ENCODE data around the gene UBALD1. TPM values are rescaled to one million over a fixed set of nuclear protein-coding genes. Genes with fewer than 3 reads are reported as not detected.
"Not testable (repeated sequence)": the region's sequence is repeated elsewhere in the genome, so short reads cannot be mapped to it uniquely, and the experiment has no call there.

UBALD1 gene
- total RNA-seq, 1 donor from 2014 or later = 17.6 TPM

DNA sequence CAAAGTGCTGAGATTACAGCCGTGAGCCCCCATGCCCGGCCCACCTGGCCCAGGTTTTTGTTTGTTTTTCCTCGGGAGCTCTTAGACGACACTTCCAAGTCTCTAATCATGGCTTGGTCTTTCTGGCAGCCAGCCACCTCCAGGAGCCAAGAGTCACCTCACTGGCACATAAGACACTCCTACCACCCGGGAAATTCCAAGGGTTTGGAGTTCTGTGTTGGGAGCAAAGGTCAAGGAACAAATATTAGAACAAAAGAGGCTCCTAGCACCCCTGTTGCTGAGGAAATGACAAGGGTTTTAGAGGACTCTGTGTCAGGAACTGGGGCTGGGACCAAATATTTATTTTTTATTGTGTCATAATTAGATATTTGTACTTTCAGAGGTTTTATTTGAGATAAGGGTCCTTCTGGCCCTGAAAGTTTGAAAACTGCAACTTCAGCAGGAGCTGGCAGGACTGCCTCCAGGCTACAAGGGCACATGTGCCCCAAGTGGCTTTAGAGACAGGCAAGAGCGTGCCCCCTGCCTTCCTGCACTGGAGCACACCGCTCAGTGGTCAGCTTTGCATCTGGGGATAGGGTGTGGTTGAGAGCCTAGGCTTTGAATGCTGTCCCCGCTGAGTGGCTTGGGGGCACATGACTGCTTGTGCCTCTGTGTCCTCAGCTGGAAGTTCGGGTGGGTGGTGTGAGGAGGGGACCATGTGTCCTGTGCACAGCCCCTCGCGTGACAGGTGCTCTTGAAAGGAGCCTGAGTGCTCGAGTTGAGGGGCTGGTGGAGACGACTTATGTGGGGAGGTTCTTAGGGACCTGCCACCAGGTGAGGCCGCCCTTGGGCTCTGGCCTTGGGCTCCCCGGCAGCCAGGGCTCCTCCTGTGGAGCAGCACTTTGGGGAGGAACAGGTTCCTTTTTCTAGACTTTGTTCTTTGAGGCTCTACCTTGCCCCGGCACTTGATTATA is 39.6 kb upstream of the UBALD1 start:
- DNase-seq (ENCODE audit: low read depth, low spot score) = no peak
- H3K9me3 Mint-ChIP-seq = no peaks in the 10 kb centered on the region
- H3K27me3 Mint-ChIP-seq (ENCODE audit: low read depth) = no peaks in the 10 kb centered on the region
- no peak overlapping the region for H3K4me3 Mint-ChIP-seq
- H3K36me3 Mint-ChIP-seq (ENCODE audit: low read depth) = peaks cover 7% of the 10 kb centered on the region
- TF ChIP-seq, protein P1, sequence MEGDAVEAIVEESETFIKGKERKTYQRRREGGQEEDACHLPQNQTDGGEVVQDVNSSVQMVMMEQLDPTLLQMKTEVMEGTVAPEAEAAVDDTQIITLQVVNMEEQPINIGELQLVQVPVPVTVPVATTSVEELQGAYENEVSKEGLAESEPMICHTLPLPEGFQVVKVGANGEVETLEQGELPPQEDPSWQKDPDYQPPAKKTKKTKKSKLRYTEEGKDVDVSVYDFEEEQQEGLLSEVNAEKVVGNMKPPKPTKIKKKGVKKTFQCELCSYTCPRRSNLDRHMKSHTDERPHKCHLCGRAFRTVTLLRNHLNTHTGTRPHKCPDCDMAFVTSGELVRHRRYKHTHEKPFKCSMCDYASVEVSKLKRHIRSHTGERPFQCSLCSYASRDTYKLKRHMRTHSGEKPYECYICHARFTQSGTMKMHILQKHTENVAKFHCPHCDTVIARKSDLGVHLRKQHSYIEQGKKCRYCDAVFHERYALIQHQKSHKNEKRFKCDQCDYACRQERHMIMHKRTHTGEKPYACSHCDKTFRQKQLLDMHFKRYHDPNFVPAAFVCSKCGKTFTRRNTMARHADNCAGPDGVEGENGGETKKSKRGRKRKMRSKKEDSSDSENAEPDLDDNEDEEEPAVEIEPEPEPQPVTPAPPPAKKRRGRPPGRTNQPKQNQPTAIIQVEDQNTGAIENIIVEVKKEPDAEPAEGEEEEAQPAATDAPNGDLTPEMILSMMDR (conservative IDR thresholded peaks at IDR 0.05) = no peak
- H3K4me1 Mint-ChIP-seq = no peaks in the 10 kb centered on the region
- peak overlapping the region; percentile 67 for H3K27ac Mint-ChIP-seq (ENCODE audit: unreplicated experiment)

DNA sequence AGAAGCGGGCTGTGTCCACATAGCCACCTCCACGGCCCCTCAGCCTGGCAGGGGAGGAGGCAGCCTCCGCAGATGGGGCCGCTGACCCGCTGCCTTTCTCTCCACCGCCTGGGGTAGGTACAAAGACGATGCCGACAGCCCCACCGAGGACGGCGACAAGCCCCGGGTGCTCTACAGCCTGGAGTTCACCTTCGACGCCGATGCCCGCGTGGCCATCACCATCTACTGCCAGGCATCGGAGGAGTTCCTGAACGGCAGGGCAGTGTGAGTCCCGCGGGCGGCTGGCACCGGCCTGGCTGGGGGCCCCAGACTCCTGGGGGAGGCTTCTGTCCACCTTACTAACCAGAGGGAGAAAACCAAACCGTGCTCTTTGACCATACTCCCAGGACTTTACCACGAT is 37.9 kb upstream of the UBALD1 start:
- no peak overlapping the region for H3K27ac Mint-ChIP-seq (ENCODE audit: unreplicated experiment)
- no peak overlapping the region for H3K4me3 Mint-ChIP-seq
- H3K27me3 Mint-ChIP-seq (ENCODE audit: low read depth) = no peaks in the 10 kb centered on the region
- peaks cover 13% of the 10 kb centered on the region for H3K36me3 Mint-ChIP-seq (ENCODE audit: low read depth)
- H3K4me1 Mint-ChIP-seq = no peaks in the 10 kb centered on the region
- TF ChIP-seq, protein P1 (conservative IDR thresholded peaks at IDR 0.05) = no peak
- no peak for DNase-seq (ENCODE audit: low read depth, low spot score)
- no peaks in the 10 kb centered on the region for H3K9me3 Mint-ChIP-seq

DNA sequence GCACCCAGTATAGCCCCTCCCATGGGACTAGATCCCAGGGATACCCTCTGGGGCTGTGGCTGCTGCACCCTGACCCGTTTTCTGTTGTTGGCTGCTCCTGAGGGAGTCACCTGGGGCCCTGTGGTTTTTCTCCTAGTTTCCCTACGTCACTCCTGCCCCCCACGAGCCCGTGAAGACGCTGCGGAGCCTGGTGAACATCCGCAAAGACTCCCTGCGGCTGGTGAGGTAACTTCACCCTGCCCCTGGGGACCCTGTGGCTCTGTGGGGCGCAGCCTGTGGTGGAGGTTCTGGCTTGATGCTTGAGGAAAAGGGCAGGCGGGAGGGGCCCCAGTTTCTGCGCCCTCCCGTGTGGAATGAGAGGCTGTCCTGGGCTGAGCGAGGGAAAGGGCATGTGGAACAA is 37.1 kb upstream of the UBALD1 start:
- Mint-ChIP-seq H3K4me3 (no peak overlapping the region), H3K9me3 (no peaks in the 10 kb centered on the region), H3K4me1 (no peaks in the 10 kb centered on the region), H3K36me3 (ENCODE audit: low read depth) (peaks cover 13% of the 10 kb centered on the region), H3K27ac (ENCODE audit: unreplicated experiment) (no peak overlapping the region), H3K27me3 (ENCODE audit: low read depth) (no peaks in the 10 kb centered on the region)
- TF ChIP-seq, protein P1 (conservative IDR thresholded peaks at IDR 0.05) = no peak
- no peak for DNase-seq (ENCODE audit: low read depth, low spot score)

DNA sequence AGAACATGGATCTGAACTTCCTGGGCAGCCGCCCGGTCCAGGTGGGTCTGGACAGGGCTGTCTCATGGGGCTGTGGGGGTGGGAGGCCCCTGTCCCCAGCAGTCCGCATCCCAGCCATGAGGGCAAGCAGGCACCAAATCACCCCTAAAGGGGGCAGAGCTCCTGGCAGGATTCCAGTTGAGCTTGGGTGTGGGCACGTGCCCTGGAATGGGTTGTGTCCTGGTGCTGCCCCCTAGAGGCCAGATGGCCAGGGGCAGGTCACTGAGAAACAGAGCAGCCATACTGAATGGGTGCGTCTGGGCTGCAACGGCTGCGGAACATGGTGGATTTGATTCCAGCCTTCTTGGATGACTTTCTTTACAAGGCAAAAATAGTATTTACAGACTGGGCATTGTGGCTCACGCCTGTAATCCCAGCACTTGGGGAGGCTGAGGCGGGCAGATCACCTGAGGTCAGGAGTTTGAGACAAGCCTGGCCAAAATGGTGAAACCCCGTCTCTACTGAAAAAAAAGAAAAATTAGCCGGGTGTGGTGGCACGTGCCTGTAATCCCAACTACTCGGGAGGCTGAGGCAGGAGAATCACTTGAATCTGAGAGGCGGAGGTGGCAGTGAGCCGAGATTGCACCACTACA is 35.9 kb upstream of the UBALD1 start:
- not testable (repeated sequence) for H3K27me3 Mint-ChIP-seq (ENCODE audit: low read depth); H3K4me1 Mint-ChIP-seq; H3K4me3 Mint-ChIP-seq; H3K9me3 Mint-ChIP-seq; H3K27ac Mint-ChIP-seq (ENCODE audit: unreplicated experiment)
- DNase-seq (ENCODE audit: low read depth, low spot score) = peak; percentile 52
- TF ChIP-seq, protein P1 (conservative IDR thresholded peaks at IDR 0.05) = peak; percentile 75
- peaks cover 13% of the 10 kb centered on the region for H3K36me3 Mint-ChIP-seq (ENCODE audit: low read depth)

DNA sequence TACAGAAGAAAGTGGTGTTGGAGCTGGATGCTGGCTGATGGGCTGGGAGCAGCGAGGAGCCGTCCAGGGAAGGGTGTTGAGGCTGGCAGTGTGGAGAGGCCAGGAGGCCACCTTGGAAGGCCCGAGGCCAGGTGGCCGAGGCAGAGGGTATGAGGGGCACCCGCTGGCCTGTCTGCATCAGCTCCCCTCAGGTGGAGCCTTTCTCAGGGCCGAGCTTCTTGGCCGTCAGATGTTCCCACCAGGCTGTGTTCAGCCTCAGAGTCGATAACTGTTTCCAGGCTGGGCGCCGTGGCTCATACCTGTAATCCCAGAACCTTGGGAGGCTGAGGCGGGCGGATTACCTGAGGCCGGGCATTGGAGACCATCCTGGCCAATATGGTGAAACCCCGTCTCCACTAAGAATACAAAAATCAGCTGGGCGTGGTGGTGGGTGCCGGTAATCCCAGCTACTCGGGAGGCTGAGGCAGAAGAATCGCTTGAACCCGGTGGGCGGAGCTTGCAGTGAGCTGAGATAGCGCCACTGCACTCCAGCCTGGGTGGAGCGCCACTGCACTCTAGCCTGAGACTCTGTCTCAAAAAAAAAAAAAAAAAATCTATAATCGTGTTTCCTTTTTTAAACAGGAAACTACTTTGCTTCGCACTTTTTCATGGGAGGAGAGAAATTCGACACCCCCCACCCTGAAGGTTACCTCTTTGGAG is 35.2 kb upstream of the UBALD1 start:
- Mint-ChIP-seq H3K27me3 (ENCODE audit: low read depth) (no peaks in the 10 kb centered on the region), H3K27ac (ENCODE audit: unreplicated experiment) (no peak overlapping the region), H3K4me3 (no peak overlapping the region), H3K36me3 (ENCODE audit: low read depth) (peaks cover 13% of the 10 kb centered on the region), H3K4me1 (no peaks in the 10 kb centered on the region), H3K9me3 (no peaks in the 10 kb centered on the region)
- TF ChIP-seq, protein P1 (conservative IDR thresholded peaks at IDR 0.05) = no peak
- no peak for DNase-seq (ENCODE audit: low read depth, low spot score)
